A673 (cell line): ENCODE data around the gene LRP4.

Experiments
- CTCF ChIP-seq: fragments of 300-800, 200-600 bp; sonication (generic); conservative IDR thresholded peaks from 2 replicates; pipeline ENCODE4 v1.5.1; 2017; ENCODE audit warnings: low read depth, mild to moderate bottlenecking, antibody characterized with exemption, low read length, moderate library complexity, mixed read lengths
- EZH2 ChIP-seq: fragments of 200-600 bp; sonication (generic); IDR thresholded peaks from 2 replicates; pipeline ENCODE4 v1.6.1; 2017; ENCODE audit warnings: borderline replicate concordance, low read depth, mild to moderate bottlenecking, mixed read lengths, antibody characterized with exemption, low read length; ENCODE audit not compliant: poor library complexity, severe bottlenecking

GRCh38 chr11:46868912-46869311 lies 49.4 kb downstream of the LRP4 start:
- TF ChIP-seq CTCF (no peak), EZH2 (no peak)
